GM21825 (cell line): Measurements from ENCODE around the gene INAFM2.

Experiments
- ATAC-seq: cut with Tn5 transposase; IDR thresholded peaks from one replicate; pipeline ENCODE4 v1.9.1; 2021; ENCODE audit warnings: mild to moderate bottlenecking, moderate library complexity; ENCODE audit not compliant: unreplicated experiment

INAFM2 gene

DNA sequence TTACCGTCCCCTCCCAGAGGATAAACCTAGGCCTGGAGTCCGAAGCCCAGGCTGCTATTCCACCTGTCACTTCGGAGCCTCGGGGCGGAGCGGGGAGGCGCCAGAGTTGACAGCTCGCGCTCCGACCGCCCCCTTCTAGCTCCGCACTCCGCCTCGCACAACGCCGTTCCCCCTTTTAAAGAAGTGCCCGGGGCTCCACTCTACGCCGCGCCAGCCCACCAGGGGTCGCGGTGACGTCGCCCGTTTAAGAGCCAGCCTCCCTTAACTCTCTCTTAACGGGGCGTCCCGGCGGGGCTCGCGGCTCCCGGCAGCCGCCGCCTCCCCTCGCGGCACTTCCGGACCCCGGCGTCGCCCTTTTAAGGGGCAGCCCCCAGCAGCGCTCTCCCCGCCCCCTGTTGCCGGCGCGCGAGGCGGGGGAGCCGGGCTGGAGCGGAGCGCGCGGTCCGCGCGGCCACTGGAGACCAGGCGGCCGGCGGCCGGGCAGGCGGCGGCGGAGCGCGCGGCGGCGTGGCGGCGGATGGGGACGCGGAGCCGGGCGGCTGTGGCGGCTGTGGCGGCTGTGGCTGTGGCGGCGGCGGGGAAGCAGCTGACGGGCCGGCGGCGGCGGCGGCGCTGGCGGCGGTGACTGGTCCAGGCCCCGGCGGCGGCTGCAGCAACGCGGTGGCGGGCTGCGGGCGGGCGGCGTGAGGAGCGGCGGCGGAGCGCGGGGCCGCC is at the start of gene INAFM2:
Gene INAFM2 (plus strand): TSS at position 454 of the 714 bp plus-strand sequence. CDS start 364 bp downstream, outside the sequence.
- ATAC-seq, result peak; percentile 84

DNA sequence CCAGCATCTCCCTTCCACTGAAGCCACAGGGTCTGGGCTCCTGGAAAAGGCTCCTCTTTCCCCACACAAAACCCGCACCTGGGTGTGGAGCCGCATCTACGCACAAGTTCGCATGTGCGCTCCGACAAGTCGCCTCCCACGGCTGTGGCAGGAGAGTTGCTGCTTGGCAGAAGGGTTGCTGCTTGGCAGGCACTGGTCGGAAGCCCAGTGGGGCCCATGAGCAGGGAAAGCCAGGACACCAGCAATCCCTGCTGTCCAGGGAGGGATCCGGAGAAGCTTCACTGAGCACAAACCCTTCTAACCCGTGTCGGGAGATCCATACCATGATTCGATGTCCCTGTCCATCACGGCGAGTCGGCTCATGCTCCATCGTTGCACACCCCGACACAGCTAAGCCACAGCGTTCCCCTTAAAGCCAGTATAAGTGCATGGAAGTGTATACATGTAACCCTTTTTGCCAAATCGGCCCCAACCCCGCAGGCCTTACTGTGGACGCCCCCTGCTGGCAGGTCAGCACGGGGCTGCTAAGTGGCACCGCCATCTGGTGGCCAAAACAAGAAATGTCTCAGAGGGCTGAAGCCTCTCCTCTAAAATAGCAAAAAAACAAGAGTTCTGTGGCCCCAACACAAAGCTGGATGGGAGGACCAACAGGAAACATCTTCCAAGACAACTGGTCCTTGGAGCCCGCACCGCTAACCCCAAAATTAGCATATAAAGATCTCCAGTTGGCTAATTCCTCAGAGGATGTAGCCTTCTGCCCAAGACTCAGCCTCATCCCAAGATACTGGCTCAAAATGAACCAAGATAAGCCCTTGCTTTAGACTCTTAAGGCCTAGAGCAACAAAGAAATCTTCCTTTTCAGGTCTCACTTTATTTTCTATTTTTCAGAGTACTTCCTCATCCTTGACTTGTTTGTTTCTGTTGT is 48.9 kb upstream of the INAFM2 start:
- ATAC-seq, result no peak

DNA sequence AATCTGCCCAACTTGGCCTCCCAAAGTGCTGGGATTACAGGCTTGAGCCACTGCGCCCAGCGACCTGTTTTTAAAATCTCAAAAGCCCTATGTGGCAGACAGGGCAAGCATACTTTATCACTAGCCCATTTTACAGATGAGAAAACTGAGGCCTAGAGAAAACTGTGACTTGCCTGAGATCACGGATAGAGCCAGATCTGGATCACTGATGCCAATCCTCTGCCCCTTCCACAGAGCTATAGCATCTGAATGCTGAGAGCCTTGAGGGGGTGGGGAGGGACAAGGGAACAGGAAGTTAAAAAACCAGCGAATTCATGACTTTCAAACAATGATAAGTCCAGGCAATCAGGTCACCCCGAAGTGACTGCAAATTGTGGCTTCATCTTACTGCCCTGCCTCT is 48.0 kb upstream of the INAFM2 start:
- no peak for ATAC-seq

DNA sequence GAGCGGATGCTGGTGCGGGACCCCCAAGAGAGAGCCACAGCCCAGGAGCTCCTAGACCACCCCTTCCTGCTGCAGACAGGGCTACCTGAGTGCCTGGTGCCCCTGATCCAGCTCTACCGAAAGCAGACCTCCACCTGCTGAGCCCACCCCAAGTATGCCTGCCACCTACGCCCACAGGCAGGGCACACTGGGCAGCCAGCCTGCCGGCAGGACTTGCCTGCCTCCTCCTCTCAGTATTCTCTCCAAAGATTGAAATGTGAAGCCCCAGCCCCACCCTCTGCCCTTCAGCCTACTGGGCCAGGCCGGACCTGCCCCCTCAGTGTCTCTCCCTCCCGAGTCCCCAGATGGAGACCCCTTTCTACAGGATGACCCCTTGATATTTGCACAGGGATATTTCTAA is 47.5 kb upstream of the INAFM2 start:
- no peak for ATAC-seq

DNA sequence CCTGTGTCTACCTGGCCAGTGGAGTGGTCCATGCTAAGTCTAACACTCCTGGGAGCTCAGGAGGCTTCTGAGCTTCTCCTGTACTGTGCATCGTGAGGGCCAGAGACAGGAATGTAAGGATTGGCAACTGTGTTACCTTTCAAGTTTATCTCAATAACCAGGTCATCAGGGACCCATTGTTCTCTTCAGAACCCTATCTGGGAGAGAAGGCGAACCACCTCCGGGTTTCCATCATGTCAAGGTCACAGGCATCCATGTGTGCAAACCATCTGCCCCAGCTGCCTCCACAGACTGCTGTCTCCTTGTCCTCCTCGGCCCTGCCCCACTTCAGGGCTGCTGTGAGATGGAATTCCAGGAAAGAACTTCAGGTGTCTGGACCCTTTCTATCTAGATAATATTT is 46.6 kb upstream of the INAFM2 start:
- ATAC-seq, result no peak

DNA sequence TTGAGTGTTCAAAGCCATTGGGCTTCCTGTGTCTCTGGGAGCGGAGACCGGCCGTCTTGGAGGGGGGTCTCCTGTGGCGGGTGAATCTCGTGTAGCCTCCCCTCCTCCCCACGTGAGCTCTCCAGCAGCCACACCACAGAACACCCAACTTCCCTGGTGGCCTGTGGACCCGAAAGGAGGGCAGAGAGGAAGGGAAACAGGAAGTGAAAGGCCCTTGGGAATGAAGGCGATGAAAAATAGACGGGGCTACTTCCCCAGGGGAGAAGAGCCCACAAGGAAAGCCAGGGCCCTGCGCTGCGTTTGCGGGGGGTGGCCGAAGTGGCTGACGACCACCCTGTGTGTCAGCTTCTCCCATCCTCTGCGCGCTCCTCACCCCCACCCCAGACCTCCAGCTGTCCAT is 46.0 kb upstream of the INAFM2 start:
- no peak for ATAC-seq

DNA sequence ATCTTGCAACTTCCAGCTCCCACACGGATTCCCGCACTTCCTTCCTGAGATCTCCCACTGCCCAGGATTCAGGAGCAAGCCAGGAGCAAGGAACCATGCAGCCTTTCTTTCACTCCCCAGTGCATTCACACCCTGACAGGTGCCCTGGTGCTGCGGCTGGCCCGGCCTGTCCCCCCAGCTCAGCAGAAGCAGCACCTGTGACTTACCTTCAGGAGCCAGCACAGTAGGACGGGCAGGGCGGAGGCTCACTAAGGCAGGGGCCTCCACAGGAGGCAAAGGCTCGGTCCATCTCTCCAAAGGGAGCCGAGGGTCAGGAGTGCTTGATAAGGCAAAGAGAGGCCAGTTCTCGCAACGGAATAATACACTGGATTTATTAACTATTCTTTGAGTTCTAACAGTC is 45.5 kb upstream of the INAFM2 start:
- no peak for ATAC-seq

DNA sequence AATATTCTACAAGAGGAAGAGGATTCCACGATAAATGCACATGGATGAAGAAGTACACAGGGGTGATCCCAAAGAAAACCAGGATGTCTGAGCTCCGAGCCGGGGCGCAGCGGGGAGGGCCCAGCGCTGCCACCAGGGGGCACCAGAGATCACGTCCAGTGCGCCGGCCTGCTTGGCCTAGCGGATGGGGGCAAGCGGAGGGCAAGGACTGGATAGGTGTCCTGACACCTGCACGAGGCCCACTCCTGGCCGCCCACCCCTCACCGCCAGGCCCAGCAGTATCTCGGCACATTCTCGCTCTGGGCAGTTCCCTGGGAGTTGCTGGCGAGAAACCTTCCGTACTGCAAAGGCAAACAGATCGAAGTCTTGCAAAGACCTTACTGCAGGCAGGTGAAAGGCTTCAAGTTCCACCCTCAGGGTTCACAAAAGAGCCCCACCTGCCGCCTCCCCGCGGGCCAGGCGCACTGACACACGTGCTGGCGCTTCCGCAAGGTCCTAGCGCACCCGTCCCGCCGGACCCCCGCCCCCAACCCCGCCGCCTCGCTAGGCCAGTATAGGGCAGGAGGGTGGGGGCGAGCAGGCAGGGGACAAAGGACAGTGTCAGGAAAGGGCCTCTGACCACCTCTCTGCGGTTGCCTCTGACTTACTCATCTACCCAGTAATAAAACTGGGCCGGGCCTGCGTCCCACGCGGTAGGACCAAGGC is 43.9 kb upstream of the INAFM2 start:
- ATAC-seq, result no peak

DNA sequence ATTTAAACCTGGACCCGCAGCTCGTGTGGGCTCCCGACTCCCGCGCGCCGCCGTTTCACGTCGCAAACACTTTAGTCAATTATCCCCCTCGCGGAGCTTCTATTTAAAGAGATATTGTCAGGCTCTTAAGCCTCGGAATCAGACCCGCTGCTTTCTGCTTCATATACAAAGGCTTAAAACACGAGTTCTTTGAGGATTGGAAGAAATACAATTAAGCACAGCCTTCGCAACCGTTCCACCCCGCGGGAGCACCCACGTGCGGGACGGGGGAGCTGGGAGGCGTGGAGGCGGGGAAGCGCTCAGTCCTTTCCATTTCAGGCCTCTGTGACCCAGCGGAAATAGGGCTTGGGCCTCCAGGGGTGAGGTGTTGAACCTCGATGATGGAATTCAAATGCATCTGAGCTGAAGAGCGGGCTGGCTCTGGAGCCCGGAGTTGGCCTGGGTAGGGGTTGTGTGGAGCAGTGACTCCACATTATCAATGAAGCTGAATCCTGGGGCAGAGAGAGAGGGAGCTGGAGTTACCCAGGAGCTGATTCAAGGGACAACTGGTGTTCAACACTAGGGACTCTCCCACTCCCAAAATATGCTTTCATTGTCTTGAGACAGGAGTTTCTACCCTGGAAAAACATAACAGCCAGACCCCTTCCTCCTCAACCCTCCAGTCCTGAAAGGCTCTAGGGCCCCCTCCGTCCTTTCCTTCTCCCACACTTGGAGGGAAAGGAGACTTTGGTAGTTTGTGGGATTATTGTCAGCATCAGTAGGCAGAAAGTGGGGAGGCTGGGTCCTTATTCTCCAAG is 43.0 kb upstream of the INAFM2 start:
- no peak for ATAC-seq

DNA sequence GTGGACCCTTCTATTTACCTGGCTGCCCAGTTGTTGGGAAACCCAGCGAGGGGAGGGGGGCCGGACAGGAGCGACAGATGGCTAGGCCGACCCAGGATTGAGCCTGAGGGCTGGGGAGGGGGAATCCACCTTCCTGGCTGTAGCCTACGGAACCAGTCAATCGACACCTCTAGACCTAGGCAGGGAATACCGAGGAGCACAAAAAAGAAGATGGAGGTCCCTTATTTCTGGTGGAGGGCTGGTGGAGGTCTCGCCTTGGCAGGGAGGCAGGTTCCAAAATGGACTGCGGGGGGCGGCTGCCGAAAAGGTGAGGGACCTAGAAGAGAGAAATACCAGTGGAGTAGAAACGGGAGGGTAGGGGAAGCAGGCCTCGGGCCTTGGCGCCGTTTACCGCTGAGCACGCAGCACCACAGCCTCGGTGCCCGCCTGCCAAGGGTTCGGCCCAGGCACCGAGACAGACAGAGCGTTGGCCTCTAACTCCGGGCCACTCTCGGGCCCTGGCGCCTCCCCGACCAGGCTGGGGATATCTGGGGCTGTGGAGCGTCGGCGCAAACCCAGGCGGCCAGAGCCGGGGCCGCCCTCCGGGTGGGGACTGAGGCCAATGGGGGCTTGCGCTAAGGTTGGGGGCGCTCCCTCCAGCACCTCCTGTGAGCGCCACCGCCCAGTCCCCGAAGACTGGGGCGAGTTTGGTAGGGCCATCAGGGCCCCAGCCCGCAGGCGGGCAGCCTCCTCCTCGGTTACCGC is 42.3 kb upstream of the INAFM2 start:
- no peak for ATAC-seq

DNA sequence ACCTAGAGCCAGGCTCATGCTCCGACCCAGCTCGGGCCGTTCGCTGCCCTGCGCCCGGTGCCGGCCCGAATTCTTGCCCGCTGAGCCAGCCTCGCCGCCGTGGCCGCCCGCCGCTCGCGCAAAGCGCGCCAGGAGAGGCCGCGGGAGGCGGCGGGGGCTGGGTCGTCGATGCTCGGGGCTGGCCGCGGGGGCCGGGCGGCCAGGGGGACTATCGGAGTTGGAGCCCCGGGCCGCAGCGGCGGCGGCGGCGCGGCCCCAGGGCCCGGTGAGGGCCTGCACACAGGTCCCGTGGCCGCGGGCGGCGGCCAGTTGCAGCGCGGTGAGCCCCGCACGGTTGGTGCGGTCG is 41.7 kb upstream of the INAFM2 start:
- ATAC-seq, result no peak

DNA sequence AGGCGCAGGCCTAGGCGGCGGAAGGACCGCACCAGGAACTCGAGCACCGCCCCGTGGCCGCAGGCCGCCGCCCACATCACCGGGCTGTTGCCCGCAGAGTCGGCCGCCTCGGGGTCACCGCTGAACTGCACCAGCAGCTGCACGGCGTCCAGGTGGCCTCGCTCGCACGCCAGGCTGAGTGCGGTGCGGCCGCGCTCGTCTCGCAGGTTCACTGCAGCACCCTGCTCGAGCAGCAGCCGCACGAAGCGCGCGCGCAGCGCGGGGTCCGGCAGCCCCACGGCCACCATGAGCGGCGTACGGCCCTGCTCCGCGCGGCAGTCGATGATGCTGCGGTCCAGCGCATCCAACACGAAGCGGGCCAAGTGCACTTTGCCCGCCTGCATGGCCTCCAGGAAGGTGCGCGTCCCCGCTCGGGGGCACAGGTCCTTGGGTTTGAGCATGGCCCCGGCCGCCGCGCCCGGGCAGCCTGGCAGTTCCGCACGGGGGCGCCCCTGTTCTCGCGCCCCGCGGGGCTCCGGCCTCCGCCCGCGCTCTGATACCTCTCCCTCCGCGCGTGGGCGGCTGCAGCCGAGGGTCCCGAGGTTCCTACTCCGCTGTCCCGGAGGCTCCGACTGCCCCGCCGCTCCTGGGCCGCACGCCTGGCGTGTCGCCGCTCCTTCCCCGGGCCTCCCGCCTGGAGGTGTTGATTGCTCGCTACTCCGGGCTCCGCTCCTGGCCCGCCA is 41.2 kb upstream of the INAFM2 start:
- ATAC-seq, result no peak

DNA sequence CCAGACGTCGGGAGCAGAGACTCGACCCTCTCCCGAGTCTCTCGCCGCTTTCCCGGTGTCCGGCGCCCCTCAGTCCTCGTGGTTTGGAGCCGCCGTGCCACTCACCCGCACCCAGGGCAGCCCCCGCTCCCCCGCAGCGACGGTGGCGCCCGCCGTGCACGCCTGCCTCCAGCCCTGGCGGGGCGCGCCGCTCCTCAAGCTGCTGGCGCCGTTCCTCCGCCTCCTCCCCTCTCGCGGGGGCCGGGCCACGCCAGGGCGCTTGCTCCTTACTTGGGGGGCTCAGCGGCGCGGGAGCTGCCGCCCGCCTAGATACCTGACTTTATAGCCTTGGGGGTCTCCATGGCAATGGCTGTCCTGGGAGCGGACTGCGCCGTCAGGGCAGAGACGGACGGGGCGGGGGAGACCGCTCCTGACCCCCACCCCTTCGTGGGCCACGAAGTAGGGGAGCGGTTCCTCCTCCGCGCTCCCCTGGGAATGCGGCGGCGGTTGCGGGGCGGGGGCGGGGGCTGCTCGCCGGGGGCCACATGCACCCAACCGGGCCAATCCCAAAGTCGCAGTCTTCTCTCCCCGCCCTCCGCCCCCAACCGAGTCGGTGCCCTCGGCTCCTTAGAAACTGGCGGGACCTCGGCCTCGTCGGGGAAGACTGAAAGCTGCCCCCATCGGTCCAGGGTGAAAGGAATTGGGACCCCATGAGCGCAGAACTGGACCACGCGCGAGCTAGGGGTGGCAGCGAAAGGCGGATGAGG is 40.5 kb upstream of the INAFM2 start, which contains the start of gene ANKRD63:
Gene ANKRD63 (minus strand): TSS at position 196 of the 746 bp plus-strand sequence. CDS start 478 bp downstream, outside the sequence.
- no peak for ATAC-seq

DNA sequence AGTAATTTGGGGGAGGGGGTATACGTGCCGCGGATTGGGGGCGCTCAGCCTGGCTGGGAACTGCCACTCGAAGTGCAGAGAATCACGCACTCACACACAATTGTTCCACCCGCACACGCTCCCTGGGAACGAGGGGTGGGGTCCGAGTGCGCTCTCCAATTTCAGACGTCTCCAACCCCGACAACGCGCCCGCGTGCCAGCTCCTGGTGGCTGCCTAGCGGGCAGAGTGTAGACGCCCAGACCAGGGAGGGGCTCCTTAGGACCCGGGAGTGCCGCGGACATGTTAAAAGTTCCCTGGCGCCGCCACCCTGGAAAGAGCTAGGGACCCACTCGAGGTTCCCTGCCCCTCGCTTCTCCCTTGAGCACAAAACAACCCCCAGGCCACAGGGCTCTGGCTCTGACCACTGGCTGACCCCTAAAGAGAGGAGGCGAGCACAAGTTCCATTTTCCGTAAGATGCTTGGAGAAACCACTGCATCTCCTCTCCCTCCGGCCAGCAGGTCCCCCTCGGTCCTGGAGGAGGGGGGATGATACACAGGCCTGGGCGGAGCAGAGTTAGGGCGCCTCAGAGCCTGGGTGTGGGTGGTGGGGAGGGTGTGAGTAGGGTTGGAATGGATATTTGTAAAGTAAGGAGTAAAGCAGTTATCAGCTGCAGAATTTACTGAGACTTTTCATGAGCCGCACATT is 39.7 kb upstream of the INAFM2 start:
- ATAC-seq, result no peak

DNA sequence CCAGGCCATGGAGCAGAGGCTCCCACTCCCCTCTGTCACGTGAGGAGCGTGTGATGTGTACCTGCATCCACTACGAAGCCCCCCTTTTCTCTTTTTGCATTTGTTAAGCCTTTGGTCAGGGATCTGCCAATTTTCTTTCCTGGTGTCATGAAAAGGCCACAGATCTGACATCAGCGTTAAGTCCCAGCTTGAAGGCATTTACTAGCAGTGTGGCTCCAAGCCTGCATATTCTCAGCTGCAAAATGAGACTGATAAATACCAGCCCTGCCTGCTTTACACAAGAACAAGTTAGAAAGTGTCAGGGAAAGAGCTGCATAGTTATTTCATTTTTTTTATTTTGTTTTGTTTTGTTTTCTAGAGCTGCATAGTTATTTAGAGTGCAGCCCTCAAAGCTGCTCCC is 38.3 kb upstream of the INAFM2 start:
- no peak for ATAC-seq

DNA sequence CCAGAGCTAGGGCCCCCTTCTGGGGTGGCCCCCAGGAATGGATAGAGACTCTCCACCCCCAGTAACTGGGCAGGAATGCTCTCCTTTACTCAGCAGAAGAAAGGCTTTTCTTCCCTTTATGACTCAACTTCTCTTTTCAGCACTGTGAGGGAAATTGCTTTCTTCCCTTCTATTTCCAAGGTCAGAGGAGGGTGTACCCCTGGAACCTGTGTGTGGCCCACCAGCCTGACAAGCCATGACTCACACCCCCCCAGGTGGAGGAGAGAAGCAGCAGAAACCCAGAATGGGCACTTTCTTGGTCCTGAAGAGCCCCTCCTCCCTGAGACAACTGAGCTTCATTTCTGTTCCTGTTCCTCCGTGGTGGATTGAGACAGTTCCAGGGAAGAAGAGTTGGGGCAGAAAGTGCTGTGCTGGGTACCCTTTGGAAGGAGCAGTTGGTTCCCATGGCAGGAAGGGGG is 37.9 kb upstream of the INAFM2 start:
- no peak for ATAC-seq

DNA sequence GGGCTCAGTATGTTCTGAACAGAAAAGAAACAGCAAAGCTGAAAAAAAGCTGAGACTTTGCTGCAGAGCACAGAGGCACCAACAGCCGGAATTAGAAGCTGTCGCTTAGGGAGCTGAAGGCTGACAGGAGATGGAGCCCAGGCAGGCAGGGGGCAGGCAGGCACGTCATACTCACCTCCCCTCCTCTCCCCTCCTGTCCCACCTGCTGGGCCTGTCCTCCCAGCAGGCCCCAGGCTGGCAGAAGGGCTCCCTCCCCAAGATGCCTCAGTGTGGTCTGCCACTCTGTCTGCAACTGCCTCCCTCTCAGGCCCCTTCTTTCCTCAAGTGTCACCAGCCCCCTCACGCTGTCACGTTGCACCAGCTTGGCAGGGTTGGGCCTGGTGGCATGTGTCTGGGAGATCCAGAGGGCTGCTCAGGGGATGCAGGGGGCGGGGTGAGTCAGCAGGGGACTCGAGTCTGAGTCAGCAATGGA is 37.4 kb upstream of the INAFM2 start:
- no peak for ATAC-seq

DNA sequence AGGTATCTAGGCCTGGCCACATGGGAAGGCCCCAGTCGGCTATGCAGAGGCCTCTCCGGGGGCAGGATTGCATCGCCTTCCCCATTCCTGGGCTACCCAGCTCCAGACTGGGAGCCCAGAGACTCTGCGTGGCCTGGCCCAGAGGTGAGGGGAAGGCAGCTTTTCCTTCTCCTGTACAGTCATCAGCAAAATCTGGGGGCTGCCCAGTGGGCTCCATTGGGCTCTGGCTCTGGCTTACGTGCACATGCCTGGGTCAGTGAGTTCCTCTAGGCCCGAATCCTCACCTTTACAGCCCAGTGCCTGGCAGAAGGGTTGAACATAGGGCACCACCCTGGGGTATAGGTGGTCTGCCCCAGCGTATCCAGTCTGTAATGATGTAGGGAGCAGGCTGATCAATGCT is 36.7 kb upstream of the INAFM2 start:
- ATAC-seq, result no peak
